Activated CD8-positive, alpha-beta memory T cell treated with anti-CD3 and anti-CD28 coated beads, Interleukin-2, amount 10 ng/mL, durations not matched to agents 7 days and 5 days (primary cell): ENCODE measurements around the gene MRPS25. TPM values are rescaled to one million over a fixed set of nuclear protein-coding genes. Genes with fewer than 3 reads are reported as not detected.

Source experiments
- ATAC-seq: fragments of 150-1000 bp; cut with Tn5 transposase; one replicate; pipeline ENCODE4 v1.10.0; 2021; ENCODE audit warnings: moderate library complexity
- CTCF ChIA-PET: fragments of 350-600 bp; sonication (Branson Sonifier 250); formaldehyde crosslinking; loops from one replicate; lab custom pipeline; 2021; ENCODE audit warnings: antibody characterized with exemption; lab: Charles Lee
- DNase-seq: peaks from one replicate; pipeline ENCODE4 v3.0.0-alpha.2; 2020
- H3K27ac Mint-ChIP-seq: one replicate; pipeline ENCODE4 v1.8.0; 2021; ENCODE audit warnings: mild to moderate bottlenecking, mixed read lengths
- H3K27me3 Mint-ChIP-seq: one replicate; pipeline ENCODE4 v1.8.0; 2021; ENCODE audit warnings: mixed read lengths
- H3K36me3 Mint-ChIP-seq: one replicate; pipeline ENCODE4 v1.8.0; 2021; ENCODE audit warnings: mild to moderate bottlenecking, mixed read lengths
- H3K4me1 Mint-ChIP-seq: one replicate; pipeline ENCODE4 v1.8.0; 2021; ENCODE audit warnings: mixed read lengths
- H3K4me3 Mint-ChIP-seq: one replicate; pipeline ENCODE4 v1.8.0; 2021; ENCODE audit warnings: mild to moderate bottlenecking, moderate library complexity, mixed read lengths
- H3K9me3 Mint-ChIP-seq: one replicate; pipeline ENCODE4 v1.8.0; 2022; ENCODE audit warnings: low read depth, mixed read lengths
- total RNA-seq, 2 experiments: library from RNA; stranded (reverse); gene quantifications; one replicate each; pipeline ENCODE4 v1.2.3, GENCODE V29; 2021

MRPS25 gene
- total RNA-seq, 2 experiments from 2014 or later = 65.3 to 66.9 TPM

DNA sequence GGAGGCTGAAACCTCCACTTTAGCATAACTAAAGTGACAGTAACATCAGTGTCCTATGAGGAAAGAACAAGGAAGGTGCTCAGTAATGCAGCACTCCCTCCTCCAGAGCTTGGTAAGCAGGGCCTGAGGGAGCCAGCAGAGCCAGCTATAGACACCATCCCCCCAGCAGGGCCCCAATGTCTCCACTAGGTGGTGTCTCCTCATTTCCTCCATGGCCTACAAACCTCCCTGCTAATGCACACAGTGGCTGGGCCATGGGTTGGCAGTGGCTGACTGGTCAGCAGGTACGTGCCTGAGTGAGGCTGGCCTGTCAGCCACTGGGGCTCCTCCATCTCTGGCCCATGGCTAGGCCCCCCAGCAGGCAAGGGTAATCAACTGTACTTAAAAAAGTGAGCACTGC lies 13.6 kb downstream of the MRPS25 start:
- DNase-seq (peak; percentile 67), ATAC-seq (peak; percentile 78)
- peaks cover 35% of the 10 kb centered on the region for H3K36me3 Mint-ChIP-seq
- no peaks in the 10 kb centered on the region for H3K9me3 Mint-ChIP-seq
- CTCF ChIA-PET = interaction anchor here (0.5 to 3.1 kb wide), 12 partner anchors 8 to 505 kb away, joined by 3 to 14 read pairs (median 4); partner anchors contain the start of genes MRPS25 and RBSN
- peaks cover 31% of the 10 kb centered on the region for H3K4me1 Mint-ChIP-seq
- no peak overlapping the region for H3K4me3 Mint-ChIP-seq
- no peaks in the 10 kb centered on the region for H3K27me3 Mint-ChIP-seq
- no peak overlapping the region for H3K27ac Mint-ChIP-seq

DNA sequence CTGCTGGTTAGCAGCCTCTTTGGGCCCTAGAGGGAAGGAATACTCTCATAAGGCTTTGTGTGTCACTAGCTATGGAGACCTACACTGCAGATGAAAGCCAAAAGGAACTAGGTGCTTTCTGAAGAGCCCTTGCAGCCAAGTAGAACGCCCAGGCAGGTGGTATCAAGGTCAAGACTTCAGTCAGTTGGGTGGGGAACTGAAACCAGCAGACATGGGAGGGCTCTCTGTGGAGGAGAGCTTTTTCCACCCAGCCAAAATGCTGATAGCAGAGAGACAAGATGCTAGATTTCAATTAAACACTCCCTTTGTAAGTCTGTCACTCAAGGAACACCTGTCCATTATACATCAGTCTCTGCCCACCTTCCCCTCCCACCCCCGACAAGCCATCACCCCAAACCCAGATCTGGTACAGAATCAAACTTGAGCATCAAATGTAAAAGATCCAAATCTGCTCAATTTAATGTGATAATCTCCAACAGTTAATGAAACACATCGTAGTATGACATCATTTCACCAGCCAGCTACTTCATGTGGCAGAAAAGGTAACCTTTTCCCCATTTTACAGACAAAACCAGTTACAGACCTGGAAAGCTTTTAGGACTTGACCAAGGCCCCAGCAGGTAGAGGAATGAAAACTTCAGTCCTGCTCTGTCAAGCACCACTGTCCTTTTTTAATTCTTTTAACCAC lies 14.6 kb downstream of the MRPS25 start:
- DNase-seq (no peak), ATAC-seq (no peak)
- CTCF ChIA-PET = interaction anchor here (0.8 to 3.1 kb wide), 5 partner anchors 9 to 125 kb away, joined by 4 to 14 read pairs (median 7); partner anchors contain the start of genes MRPS25 and RBSN
- H3K36me3 Mint-ChIP-seq = peaks cover 36% of the 10 kb centered on the region
- no peak overlapping the region for H3K4me3 Mint-ChIP-seq
- no peak overlapping the region for H3K27ac Mint-ChIP-seq
- no peaks in the 10 kb centered on the region for H3K27me3 Mint-ChIP-seq
- no peaks in the 10 kb centered on the region for H3K9me3 Mint-ChIP-seq
- peaks cover 27% of the 10 kb centered on the region for H3K4me1 Mint-ChIP-seq

DNA sequence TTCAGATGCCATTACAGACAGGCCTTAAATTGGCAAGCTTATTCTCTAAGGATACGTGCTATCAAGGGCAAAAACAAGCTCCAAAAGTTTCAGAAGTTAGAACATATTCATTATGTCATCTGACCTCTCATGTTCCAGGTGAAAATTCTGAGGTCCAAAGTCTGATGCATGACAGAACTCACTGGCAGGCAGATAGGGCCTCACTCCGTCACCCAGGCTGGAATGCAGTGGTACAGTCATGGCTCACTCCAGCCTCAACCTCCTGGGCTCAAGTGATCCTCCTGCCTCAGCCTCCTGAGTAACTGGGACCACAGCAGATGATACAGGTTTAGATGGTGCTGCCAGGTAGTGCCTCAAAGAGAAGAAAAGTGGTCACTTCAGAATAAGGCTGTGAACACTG lies 15.5 kb downstream of the MRPS25 start:
- DNase-seq (no peak), ATAC-seq (no peak)
- peaks cover 34% of the 10 kb centered on the region for H3K36me3 Mint-ChIP-seq
- H3K27ac Mint-ChIP-seq = no peak overlapping the region
- no peaks in the 10 kb centered on the region for H3K9me3 Mint-ChIP-seq
- no peaks in the 10 kb centered on the region for H3K27me3 Mint-ChIP-seq
- H3K4me1 Mint-ChIP-seq = peaks cover 24% of the 10 kb centered on the region
- CTCF ChIA-PET = interaction anchor here (1.6 to 3.1 kb wide), 2 partner anchors 10 to 91 kb away, joined by 3 to 12 read pairs; no protein-coding TSS in a partner anchor
- no peak overlapping the region for H3K4me3 Mint-ChIP-seq

DNA sequence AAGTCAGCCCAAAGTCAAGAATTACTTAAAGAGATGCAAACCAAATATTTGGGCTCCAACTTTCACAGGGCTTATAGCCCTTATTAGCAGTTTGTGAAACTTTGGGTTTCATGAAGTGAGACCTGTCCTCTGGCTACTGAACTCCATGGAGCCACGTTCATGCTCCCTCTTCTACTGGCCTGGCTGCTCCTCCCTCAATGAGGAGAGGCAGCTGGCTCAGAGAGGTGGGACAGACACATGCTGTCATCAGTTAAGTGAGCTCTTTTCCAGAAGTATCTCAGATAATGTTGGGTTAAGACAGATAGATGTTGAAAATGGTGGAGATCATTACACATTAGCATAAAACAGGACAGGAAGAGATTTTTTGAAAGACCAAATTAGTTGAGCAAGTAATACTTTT lies 19.4 kb downstream of the MRPS25 start:
- H3K27ac Mint-ChIP-seq = peak overlapping the region; percentile 10
- CTCF ChIA-PET = interaction anchor here (1.0 kb wide), 1 partner anchor 119 kb away, joined by 4 read pairs; no protein-coding TSS in a partner anchor

DNA sequence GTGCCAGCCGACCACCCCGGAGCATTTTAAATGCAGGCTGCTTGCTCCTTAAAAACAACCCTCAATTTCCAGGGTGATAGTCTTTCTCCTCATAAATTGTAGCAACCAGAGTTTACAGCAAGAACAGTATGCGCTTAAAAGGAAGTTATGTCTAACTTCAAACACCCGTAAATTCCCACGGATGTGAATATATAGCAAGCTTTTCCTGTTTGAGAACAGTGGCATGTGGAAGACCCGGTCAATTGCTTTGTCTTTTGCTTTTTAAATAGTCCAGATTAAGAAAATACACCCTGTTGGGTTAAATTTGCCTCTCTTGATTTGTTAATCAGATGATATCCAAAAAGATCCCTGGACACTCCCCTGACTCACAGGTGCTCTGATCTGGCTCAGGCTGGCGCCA lies 20.8 kb downstream of the MRPS25 start:
- Mint-ChIP-seq H3K27ac (peak overlapping the region; percentile 23), H3K36me3 (peaks cover 56% of the 10 kb centered on the region), H3K4me3 (no peak overlapping the region), H3K27me3 (no peaks in the 10 kb centered on the region), H3K9me3 (no peaks in the 10 kb centered on the region), H3K4me1 (peaks cover 17% of the 10 kb centered on the region)
- CTCF ChIA-PET = interaction anchor here (0.6 to 1.3 kb wide), 2 partner anchors 19 to 57 kb away, joined by 3 read pairs; no protein-coding TSS in a partner anchor
- no peak for ATAC-seq
- no peak for DNase-seq

More for the DNA sequence above, 19.4 kb downstream of the MRPS25 start:
- no peak for DNase-seq
- H3K4me3 Mint-ChIP-seq = no peak overlapping the region
- H3K27me3 Mint-ChIP-seq = no peaks in the 10 kb centered on the region
- H3K36me3 Mint-ChIP-seq = peaks cover 49% of the 10 kb centered on the region
- peaks cover 17% of the 10 kb centered on the region for H3K4me1 Mint-ChIP-seq
- no peak for ATAC-seq
- no peaks in the 10 kb centered on the region for H3K9me3 Mint-ChIP-seq

DNA sequence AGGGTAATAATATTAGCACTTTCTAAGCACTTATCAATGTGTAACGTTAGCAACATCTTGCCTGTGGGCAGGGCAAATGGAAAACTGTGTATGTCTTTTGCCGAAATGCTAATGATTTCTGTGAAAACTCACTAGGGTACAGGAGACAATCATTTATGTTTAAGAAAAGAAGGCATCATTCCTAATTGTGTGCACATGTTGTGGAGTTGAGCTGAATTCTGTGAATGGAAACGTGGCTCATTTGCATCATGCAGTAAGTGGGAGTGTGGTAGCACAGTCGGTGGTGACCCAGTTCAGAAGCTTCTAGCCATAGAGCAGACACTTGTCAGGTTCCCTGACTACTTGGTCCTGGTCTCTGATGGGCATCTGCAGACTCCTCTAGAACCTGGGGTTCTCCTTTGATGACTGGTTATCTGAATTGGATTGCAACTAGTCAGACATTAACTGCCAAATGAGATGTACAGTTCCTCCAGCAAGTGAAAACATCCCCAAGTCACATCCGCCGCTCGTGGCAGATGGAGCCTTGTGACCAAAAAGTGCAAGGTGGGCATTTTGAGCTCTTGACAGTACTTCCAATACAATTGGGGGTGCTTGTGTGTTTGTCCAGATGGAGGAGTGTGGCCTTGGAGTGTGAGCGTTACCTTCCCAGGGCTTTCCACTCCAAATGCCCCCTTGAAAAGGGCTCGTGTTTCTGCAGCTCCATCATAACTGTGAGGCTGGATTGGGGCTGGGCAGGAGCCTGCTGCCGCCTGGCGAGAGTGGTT lies 21.5 kb downstream of the MRPS25 start:
- CTCF ChIA-PET = interaction anchor here (1.3 kb wide), 1 partner anchor 18 kb away, joined by 3 read pairs; no protein-coding TSS in a partner anchor
- no peak overlapping the region for H3K27ac Mint-ChIP-seq
- DNase-seq = no peak
- H3K27me3 Mint-ChIP-seq = no peaks in the 10 kb centered on the region
- ATAC-seq = no peak
- peaks cover 17% of the 10 kb centered on the region for H3K4me1 Mint-ChIP-seq
- H3K4me3 Mint-ChIP-seq = no peak overlapping the region
- H3K9me3 Mint-ChIP-seq = no peaks in the 10 kb centered on the region
- peaks cover 55% of the 10 kb centered on the region for H3K36me3 Mint-ChIP-seq

DNA sequence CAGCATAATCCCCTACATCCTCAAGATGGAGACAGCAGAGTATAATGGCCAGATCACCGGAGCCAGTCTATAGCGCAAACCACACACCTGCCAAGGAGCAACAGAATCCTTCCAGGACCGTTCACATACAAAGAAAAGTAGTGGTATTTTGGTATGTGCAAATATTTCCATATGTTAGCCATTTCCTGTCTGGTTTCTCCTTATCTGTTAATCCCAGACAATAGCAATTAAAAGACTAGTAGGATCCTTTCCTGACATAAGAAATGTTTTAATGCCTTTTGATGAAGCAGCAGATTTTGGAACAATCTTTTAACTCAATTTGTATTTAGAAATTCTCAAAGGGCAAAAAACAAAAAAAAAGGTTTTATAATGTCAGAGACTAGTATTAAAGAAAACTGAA lies 22.2 kb downstream of the MRPS25 start:
- Mint-ChIP-seq H3K4me3 (no peak overlapping the region), H3K36me3 (peaks cover 53% of the 10 kb centered on the region), H3K27me3 (no peaks in the 10 kb centered on the region), H3K4me1 (peaks cover 17% of the 10 kb centered on the region), H3K27ac (no peak overlapping the region), H3K9me3 (no peaks in the 10 kb centered on the region)
- DNase-seq (no peak), ATAC-seq (no peak)
- CTCF ChIA-PET = no interaction called here

DNA sequence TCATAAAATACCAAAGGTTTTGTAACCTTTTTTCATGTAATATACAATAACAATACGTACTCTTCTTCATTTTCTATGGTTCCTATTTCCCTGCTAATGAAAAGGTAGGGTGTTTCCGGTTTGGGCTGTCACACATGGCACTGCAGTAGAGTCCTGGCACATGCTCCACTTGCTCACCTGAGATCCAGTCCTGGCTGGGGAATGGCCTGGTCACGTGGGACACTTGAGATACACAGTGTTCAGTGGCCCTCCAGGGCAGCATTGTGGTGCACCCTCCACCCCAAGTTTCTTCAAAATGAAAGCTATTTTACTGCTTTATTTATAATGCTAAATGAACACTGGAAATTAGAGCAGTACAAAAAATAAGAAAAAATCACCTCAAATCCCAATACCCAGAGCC lies 23.2 kb downstream of the MRPS25 start:
- no peaks in the 10 kb centered on the region for H3K9me3 Mint-ChIP-seq
- DNase-seq (no peak), ATAC-seq (no peak)
- CTCF ChIA-PET = no interaction called here
- peaks cover 17% of the 10 kb centered on the region for H3K4me1 Mint-ChIP-seq
- peaks cover 51% of the 10 kb centered on the region for H3K36me3 Mint-ChIP-seq
- no peaks in the 10 kb centered on the region for H3K27me3 Mint-ChIP-seq
- H3K4me3 Mint-ChIP-seq = no peak overlapping the region
- no peak overlapping the region for H3K27ac Mint-ChIP-seq

DNA sequence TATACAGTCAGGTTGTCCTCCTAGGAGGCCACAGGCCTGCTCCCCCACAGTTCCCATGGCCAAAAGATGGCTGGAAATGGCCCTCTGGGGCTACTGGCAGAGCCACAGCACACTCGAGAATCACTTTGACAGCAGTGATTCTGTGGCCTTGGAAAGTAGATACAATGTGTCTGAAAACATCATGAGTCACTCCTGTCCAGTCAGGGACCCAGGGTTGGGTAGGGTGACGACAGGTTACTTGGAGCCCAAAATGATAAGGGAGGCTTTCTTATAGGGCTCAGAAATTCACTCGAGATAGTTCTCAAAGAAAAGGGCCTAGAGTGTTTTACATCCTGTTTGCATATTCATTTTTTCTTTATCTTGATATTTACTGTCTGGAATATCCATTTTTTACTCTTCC lies 24.3 kb downstream of the MRPS25 start:
- peak overlapping the region; percentile 9 for H3K27ac Mint-ChIP-seq
- CTCF ChIA-PET = no interaction called here

DNA sequence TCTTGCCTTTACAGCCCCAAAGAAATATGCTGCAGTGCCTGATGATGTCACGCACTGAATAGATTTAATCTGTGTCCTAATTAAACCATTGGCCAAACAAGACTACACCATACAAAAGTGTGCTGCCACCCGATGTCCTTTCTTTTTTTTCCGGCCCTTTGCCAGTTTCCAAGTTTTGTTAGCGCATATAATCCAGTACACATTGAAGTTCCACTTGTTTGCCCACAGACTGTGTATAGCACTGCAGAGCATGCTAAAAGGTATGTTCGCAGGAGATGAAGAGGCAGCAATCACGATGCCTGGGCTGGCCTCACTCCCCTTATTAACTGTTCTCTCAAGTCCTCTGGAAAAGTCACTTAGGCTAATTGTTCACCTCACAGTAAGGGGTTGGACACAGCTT lies 26.8 kb downstream of the MRPS25 start:
- H3K36me3 Mint-ChIP-seq = peaks cover 36% of the 10 kb centered on the region
- no peaks in the 10 kb centered on the region for H3K9me3 Mint-ChIP-seq
- DNase-seq (no peak), ATAC-seq (no peak)
- no peaks in the 10 kb centered on the region for H3K27me3 Mint-ChIP-seq
- CTCF ChIA-PET = interaction anchor here (1.3 kb wide), 1 partner anchor 13 kb away, joined by 3 read pairs; no protein-coding TSS in a partner anchor
- no peak overlapping the region for H3K27ac Mint-ChIP-seq
- no peaks in the 10 kb centered on the region for H3K4me1 Mint-ChIP-seq
- no peak overlapping the region for H3K4me3 Mint-ChIP-seq

More for the DNA sequence above, 24.3 kb downstream of the MRPS25 start:
- Mint-ChIP-seq H3K9me3 (no peaks in the 10 kb centered on the region), H3K4me3 (no peak overlapping the region), H3K36me3 (peaks cover 45% of the 10 kb centered on the region), H3K27me3 (no peaks in the 10 kb centered on the region), H3K4me1 (peaks cover 11% of the 10 kb centered on the region)
- DNase-seq (no peak), ATAC-seq (no peak)

DNA sequence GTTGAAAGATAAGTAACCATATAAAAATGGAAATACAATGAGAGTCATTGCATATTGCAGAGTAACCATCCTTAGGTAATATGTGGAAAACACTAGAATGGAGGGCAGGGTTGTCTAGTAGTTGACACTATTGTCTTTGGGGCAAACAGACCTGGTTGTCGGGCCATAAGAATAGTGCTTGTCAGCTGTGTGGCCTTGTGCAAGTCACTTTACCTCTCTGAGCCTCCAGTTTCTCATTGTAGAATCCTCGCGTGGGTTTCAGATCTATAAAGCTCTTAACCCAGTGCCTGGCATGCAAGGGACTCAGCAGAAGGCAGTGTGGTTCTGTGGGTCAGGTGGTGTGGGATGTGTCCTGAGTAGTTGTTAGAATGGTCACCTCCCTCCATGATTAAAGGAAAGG lies 32.0 kb downstream of the MRPS25 start:
- Mint-ChIP-seq H3K36me3 (peaks cover 24% of the 10 kb centered on the region), H3K9me3 (no peaks in the 10 kb centered on the region), H3K4me1 (no peaks in the 10 kb centered on the region), H3K27ac (no peak overlapping the region), H3K27me3 (no peaks in the 10 kb centered on the region), H3K4me3 (no peak overlapping the region)
- ATAC-seq = no peak
- CTCF ChIA-PET = interaction anchor here (1.1 kb wide), 1 partner anchor 109 kb away, joined by 3 read pairs; no protein-coding TSS in a partner anchor
- DNase-seq = no peak

DNA sequence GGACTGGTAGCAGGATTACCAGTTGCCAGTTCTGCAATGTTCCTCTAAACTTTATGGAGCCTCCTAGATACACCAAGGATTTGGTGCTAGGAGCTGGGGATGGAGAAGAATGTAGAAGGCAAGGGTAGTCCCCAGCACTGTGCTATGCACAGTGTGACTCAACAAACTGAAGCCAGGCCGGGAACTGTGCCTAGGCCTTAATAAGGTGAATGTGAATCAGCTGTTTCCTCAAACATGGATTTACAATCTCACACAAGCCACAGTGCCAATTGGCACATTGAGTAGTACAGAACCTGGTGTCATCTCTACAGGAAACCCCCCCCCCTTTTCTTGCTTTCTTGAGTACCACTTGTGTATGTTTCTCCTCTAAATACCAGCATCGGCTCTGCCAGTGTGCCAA lies 32.5 kb downstream of the MRPS25 start:
- Mint-ChIP-seq H3K36me3 (peaks cover 24% of the 10 kb centered on the region), H3K4me1 (no peaks in the 10 kb centered on the region), H3K9me3 (no peaks in the 10 kb centered on the region), H3K27me3 (no peaks in the 10 kb centered on the region), H3K4me3 (no peak overlapping the region), H3K27ac (no peak overlapping the region)
- no peak for DNase-seq
- CTCF ChIA-PET = interaction anchor here (1.1 kb wide), 1 partner anchor 109 kb away, joined by 3 read pairs; no protein-coding TSS in a partner anchor
- ATAC-seq = no peak

DNA sequence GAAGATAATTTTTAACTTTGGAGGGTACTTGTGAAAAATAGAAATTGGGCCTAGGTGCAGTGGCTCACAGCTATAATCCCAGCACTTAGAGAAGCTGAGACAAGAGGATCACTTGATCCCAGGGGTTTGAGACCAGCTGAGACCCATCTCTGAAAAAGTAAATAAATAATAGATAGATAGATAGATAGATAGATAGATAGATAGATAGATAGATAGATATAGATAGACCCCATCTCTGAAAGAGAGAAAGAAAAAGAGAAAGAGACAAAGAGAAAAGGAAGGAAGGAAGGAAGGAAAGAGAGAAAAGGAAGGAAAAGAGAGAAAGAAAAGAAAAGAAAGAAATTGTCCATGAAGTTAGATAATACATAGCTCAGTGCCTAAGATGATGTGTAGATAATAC lies 35.5 kb downstream of the MRPS25 start:
- peaks cover 26% of the 10 kb centered on the region for H3K36me3 Mint-ChIP-seq
- H3K4me3 Mint-ChIP-seq = no peak overlapping the region
- CTCF ChIA-PET = no interaction called here
- ATAC-seq = no peak
- DNase-seq = no peak
- no peak overlapping the region for H3K27ac Mint-ChIP-seq
- no peaks in the 10 kb centered on the region for H3K9me3 Mint-ChIP-seq
- H3K27me3 Mint-ChIP-seq = no peaks in the 10 kb centered on the region
- no peaks in the 10 kb centered on the region for H3K4me1 Mint-ChIP-seq
